Central memory CD8-positive, alpha-beta T cell (primary cell): ENCODE data around the gene CBR1.
"Not testable (repeated sequence)": the region's sequence is repeated elsewhere in the genome, so short reads cannot be mapped to it uniquely, and the experiment has no call there.

Source experiments
- ATAC-seq: fragments of 150-1000 bp; cut with Tn5 transposase; replicated peaks from 2 replicates; pipeline ENCODE4 v1.10.0; 2022; ENCODE audit warnings: mild to moderate bottlenecking, moderate FRiP score, moderate number of reproducible peaks; ENCODE audit not compliant: poor library complexity, severe bottlenecking; ENCODE audit errors: extremely low read depth
- DNase-seq, 2 donors: peaks; one replicate each; pipeline ENCODE4 v3.0.0; 2021; ENCODE audit warnings: low spot score in 2 of 2
- H3K27ac Mint-ChIP-seq: one replicate; pipeline ENCODE4 v1.8.0; 2022; ENCODE audit warnings: low read depth, mild to moderate bottlenecking, moderate library complexity, mixed read lengths
- H3K27me3 Mint-ChIP-seq: one replicate; pipeline ENCODE4 v1.8.0; 2022; ENCODE audit warnings: mixed read lengths
- H3K36me3 Mint-ChIP-seq: one replicate; pipeline ENCODE4 v1.8.0; 2022; ENCODE audit warnings: mild to moderate bottlenecking, moderate library complexity, mixed read lengths; ENCODE audit not compliant: insufficient read depth
- H3K4me1 Mint-ChIP-seq: one replicate; pipeline ENCODE4 v1.8.0; 2022; ENCODE audit warnings: mixed read lengths
- H3K4me3 Mint-ChIP-seq: one replicate; pipeline ENCODE4 v1.8.0; 2022; ENCODE audit warnings: mild to moderate bottlenecking, moderate library complexity, mixed read lengths
- H3K9me3 Mint-ChIP-seq: one replicate; pipeline ENCODE4 v1.8.0; 2022; ENCODE audit warnings: mixed read lengths

Gene CBR1

DNA sequence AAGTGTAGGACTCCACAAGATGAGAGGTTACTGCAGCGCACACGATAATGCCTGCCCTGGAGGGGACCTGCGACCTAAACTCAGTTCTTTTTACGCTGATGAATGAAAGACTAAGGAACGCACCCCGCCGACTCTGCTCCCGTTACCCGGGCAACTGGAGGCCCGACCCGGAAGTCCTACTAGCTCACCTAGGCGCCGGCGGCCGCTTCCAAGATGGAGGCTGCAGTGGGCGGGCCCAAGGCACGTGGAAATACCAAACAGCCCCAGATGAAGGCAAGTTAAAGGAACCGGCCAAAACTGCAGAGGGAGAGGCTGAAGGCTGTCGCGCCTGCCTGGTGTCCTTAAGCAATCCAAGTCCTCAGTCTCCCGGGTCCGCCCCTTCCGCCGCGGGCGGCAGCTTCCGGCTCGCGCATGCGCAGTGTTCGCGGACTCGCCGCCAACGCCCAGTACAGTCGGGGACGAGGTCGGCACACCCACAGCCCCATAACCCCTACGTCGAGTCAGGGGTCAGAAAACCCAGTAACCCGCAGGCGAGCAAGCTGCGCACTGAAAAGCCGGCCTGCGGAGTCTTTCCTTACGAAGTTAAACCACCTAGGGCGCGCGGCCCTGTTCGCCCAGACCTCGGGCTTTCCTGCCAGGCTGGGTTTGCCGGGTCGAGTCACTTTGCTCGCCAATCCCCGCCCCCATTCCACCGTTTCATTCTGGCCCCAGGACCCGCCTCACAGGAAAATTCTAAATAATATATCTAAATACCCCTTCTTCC, 9.5 kb upstream of the CBR1 start, which contains the start of gene SETD4:
Gene SETD4, minus strand, starts transcription at position 368 of the 763 bp plus-strand sequence. CDS start 1,638 bp downstream, outside the sequence.
- Mint-ChIP-seq H3K9me3 (no peaks in the 10 kb centered on the region), H3K4me1 (peaks cover 15% of the 10 kb centered on the region), H3K4me3 (peak within 1 kb of the TSS; percentile 92), H3K27ac (peak within 1 kb of the TSS; percentile 99), H3K36me3 (peaks cover 39% of the 10 kb centered on the region), H3K27me3 (peaks cover 9% of the 10 kb centered on the region)
- peak; percentile 83 to 93 for DNase-seq
- peak; percentile 94 for ATAC-seq

GRCh38 chr21:36061445-36061844, 8.4 kb upstream of the CBR1 start:
- Mint-ChIP-seq H3K4me1 (peaks cover 15% of the 10 kb centered on the region), H3K9me3 (no peaks in the 10 kb centered on the region), H3K4me3 (no peak overlapping the region), H3K27me3 (peaks cover 9% of the 10 kb centered on the region), H3K36me3 (peaks cover 31% of the 10 kb centered on the region), H3K27ac (no peak overlapping the region)
- ATAC-seq (no peak), DNase-seq (no peak)

DNA sequence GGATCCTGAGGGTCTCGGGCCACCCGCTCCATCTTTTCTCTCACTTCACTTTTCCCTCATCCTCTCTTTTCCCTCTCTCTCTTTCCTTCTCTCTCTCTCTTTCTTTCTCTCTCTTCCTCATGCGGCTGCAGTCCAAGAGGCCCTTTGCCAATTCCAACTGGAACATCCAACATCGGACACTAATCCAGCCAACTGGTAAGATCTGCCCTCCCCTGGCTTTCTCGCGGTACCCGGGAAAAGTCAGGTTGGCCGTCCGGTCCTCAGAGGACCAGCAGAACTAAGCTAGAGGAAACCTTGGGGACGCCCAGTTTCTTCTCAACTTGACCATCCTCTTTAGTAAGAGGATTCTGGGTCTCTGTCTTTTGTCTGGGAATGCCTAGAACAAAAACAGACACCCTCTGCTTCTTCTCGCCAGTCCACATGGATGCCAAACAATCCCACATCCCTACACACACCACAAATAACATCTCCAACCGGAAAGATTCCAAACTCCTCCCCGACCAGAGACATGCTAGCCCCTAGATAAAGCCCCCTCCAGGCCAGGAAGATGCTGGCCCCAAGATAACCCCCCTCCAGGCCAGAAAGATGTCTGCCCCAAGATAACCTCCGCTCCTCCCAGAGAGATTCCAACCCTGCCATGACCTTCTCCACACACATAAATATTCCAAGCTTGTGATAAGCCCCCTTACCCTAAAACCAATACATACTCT, 6.3 kb upstream of the CBR1 start:
- peaks cover 6% of the 10 kb centered on the region for H3K4me1 Mint-ChIP-seq
- DNase-seq (no peak), ATAC-seq (no peak)
- no peaks in the 10 kb centered on the region for H3K9me3 Mint-ChIP-seq
- peaks cover 9% of the 10 kb centered on the region for H3K27me3 Mint-ChIP-seq
- H3K27ac Mint-ChIP-seq = no peak overlapping the region
- no peak overlapping the region for H3K4me3 Mint-ChIP-seq
- peaks cover 15% of the 10 kb centered on the region for H3K36me3 Mint-ChIP-seq

DNA sequence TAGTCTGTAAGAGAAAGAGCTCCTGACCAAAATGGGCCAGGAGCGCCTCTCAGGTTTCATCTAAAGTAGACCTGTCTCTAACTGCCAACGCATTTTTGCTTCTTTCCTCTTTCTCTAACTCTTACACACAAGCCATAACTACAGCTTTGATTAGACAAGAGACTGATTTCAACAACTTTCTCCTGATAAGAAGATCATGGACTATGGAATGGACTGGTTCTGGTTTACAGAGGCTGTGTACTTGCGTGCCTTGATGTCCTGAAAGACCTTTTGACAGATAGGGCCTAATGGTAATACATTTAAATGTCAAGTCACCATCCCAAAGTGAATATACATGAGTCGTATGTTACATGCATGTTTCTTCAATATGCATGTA, 5.8 kb upstream of the CBR1 start:
- H3K27ac Mint-ChIP-seq = no peak overlapping the region
- DNase-seq = no peak
- H3K9me3 Mint-ChIP-seq = peaks cover 4% of the 10 kb centered on the region
- no peak for ATAC-seq
- H3K4me1 Mint-ChIP-seq = peaks cover 8% of the 10 kb centered on the region
- peaks cover 13% of the 10 kb centered on the region for H3K36me3 Mint-ChIP-seq
- peaks cover 9% of the 10 kb centered on the region for H3K27me3 Mint-ChIP-seq
- no peak overlapping the region for H3K4me3 Mint-ChIP-seq

GRCh38 chr21:36065497-36066036, 4.3 kb upstream of the CBR1 start:
- Mint-ChIP-seq H3K27ac (no peak overlapping the region), H3K36me3 (peaks cover 4% of the 10 kb centered on the region), H3K4me3 (no peak overlapping the region), H3K4me1 (peaks cover 15% of the 10 kb centered on the region), H3K27me3 (peaks cover 9% of the 10 kb centered on the region), H3K9me3 (peaks cover 6% of the 10 kb centered on the region)
- ATAC-seq (no peak), DNase-seq (no peak)

DNA sequence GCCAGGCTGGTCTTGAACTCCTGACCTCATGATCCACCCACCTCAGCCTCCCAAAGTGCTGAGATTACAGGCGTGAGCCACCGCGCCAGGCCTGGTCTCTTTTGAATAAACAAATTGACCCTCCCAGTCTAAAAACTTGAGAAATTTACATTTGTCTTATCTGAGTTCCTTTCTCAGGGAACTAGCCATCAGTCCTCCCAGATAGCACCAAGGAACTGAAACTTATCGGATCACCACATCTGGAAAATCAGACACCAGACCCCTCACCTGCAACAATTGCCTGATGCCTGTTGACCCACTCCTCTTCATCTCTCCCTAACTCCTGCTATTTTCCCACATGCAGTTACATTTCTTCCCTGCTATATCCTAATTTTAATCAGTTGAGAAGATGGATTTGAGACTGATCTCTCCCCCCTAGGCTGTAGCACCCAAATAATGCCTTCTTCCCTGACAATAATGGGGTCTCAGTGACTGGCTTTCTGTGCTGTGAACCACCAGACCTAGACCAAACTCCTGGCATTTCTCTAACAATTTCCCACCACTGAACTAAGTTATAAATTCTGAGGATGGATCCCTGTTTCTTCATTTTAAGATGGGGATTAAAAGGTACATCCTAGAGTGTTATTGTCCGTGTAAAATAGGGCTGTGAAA, 951 bp upstream of the CBR1 start:
- Mint-ChIP-seq H3K4me1 (peaks cover 35% of the 10 kb centered on the region), H3K9me3 (peaks cover 6% of the 10 kb centered on the region), H3K27me3 (peaks cover 3% of the 10 kb centered on the region), H3K4me3 (peak overlapping the region; percentile 91), H3K27ac (peak overlapping the region; percentile 70), H3K36me3 (peaks cover 5% of the 10 kb centered on the region)
- no peak for DNase-seq
- no peak for ATAC-seq

GRCh38 chr21:36070999-36071398, 1.2 kb downstream of the CBR1 start:
- Mint-ChIP-seq H3K27ac (no peak overlapping the region), H3K27me3 (no peaks in the 10 kb centered on the region), H3K9me3 (peaks cover 6% of the 10 kb centered on the region), H3K36me3 (peaks cover 5% of the 10 kb centered on the region), H3K4me3 (peak overlapping the region; percentile 91), H3K4me1 (peaks cover 35% of the 10 kb centered on the region)
- ATAC-seq (no peak), DNase-seq (no peak)

DNA sequence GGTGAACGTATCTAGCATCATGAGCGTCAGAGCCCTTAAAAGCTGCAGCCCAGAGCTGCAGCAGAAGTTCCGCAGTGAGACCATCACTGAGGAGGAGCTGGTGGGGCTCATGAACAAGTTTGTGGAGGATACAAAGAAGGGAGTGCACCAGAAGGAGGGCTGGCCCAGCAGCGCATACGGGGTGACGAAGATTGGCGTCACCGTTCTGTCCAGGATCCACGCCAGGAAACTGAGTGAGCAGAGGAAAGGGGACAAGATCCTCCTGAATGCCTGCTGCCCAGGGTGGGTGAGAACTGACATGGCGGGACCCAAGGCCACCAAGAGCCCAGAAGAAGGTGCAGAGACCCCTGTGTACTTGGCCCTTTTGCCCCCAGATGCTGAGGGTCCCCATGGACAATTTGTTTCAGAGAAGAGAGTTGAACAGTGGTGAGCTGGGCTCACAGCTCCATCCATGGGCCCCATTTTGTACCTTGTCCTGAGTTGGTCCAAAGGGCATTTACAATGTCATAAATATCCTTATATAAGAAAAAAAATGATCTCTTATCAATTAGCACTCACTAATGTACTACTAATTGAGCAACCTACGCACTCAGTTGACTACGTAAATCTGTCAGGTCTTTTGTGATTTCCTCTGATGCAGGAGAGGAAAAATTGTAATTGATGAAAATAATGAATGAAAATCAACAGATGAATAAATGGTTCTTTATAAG, 2.8 kb downstream of the CBR1 start:
- H3K4me1 Mint-ChIP-seq = peaks cover 35% of the 10 kb centered on the region
- DNase-seq = no peak
- no peak overlapping the region for H3K27ac Mint-ChIP-seq
- no peak for ATAC-seq
- peaks cover 6% of the 10 kb centered on the region for H3K9me3 Mint-ChIP-seq
- no peak overlapping the region for H3K4me3 Mint-ChIP-seq
- H3K36me3 Mint-ChIP-seq = peaks cover 5% of the 10 kb centered on the region
- no peaks in the 10 kb centered on the region for H3K27me3 Mint-ChIP-seq

GRCh38 chr21:36073181-36073580, 3.4 kb downstream of the CBR1 start:
- Mint-ChIP-seq H3K9me3 (peaks cover 6% of the 10 kb centered on the region), H3K4me3 (no peak overlapping the region), H3K4me1 (peaks cover 35% of the 10 kb centered on the region), H3K36me3 (peaks cover 5% of the 10 kb centered on the region), H3K27me3 (no peaks in the 10 kb centered on the region), H3K27ac (no peak overlapping the region)
- DNase-seq = no peak
- no peak for ATAC-seq

DNA sequence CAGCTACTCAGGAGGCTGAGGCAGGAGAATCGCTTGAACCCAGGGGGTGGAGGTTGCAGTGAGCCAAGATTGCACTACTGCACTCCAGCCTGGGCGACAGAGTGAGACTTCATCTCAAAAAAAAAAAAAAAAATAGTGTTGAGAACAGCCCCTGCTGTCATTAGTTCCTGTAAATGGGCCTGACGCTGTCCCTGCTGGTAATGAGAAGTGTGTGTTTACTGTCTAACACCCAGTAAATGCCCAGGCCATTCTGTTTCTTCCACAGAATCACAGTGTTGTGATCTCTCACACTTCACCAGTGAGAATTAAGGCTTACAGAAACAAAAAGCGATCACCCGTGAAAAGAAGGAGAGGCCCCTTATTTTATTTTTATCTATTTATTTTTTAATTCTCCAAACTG, 4.1 kb downstream of the CBR1 start:
- DNase-seq, ATAC-seq: not testable (repeated sequence)

DNA sequence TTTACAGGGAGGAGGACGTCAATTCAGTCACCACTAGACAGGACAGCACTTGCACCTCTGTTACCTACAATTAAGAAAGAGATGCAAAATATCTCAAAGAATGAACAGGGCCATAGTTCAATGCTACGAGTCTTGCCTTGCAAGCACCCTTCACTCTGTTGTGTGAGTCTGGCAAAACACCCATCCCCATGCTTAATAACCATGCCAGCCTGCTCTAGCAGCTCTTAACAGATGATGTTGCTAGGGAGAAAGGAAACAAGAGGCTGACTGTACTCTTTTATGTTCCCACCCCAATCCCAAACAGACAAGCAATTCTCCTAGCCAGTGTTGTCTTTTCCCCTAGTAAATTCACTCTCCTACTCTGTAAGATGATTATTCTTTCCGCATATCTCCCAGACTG, 5.3 kb downstream of the CBR1 start:
- Mint-ChIP-seq H3K36me3 (peaks cover 5% of the 10 kb centered on the region), H3K4me3 (no peak overlapping the region), H3K27me3 (no peaks in the 10 kb centered on the region), H3K27ac (no peak overlapping the region), H3K4me1 (peaks cover 32% of the 10 kb centered on the region), H3K9me3 (no peaks in the 10 kb centered on the region)
- no peak for ATAC-seq
- DNase-seq = no peak

More for the DNA sequence above, 4.1 kb downstream of the CBR1 start:
- H3K9me3 Mint-ChIP-seq, H3K36me3 Mint-ChIP-seq, H3K27me3 Mint-ChIP-seq, H3K4me3 Mint-ChIP-seq, H3K27ac Mint-ChIP-seq: not testable (repeated sequence)
- peaks cover 36% of the 10 kb centered on the region for H3K4me1 Mint-ChIP-seq

DNA sequence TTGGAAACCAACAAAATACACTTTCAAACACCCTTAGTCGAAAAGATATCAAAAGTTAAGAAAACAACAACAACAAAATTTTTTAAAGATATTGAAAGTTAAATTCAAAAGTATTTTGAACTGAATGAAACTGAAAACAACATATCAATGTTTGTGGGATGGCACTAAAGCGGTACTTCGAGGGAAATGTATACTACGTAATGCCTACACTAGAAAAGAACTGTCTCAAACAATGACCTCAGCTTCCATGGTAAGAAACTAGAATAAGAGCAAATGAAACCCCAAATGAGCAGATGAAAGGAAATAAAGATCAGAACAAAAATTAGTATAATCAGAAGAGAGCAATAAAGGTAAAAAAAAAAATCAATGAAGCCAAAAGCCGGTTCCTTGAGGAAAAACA, 6.1 kb downstream of the CBR1 start:
- Mint-ChIP-seq H3K27ac (no peak overlapping the region), H3K27me3 (no peaks in the 10 kb centered on the region), H3K9me3 (no peaks in the 10 kb centered on the region), H3K36me3 (peaks cover 5% of the 10 kb centered on the region), H3K4me1 (peaks cover 24% of the 10 kb centered on the region), H3K4me3 (no peak overlapping the region)
- ATAC-seq = no peak
- DNase-seq = no peak
